ENCODE measurements around the gene FAM171A2. TPM values are rescaled to one million over a fixed set of nuclear protein-coding genes. Genes with fewer than 3 reads are reported as not detected.

The FAM171A2 gene
- polyA plus RNA-seq, 1 donor (not counting 4 experiments of a cell fraction or from before 2014, with no cell fraction given) = 0.35 TPM

DNA sequence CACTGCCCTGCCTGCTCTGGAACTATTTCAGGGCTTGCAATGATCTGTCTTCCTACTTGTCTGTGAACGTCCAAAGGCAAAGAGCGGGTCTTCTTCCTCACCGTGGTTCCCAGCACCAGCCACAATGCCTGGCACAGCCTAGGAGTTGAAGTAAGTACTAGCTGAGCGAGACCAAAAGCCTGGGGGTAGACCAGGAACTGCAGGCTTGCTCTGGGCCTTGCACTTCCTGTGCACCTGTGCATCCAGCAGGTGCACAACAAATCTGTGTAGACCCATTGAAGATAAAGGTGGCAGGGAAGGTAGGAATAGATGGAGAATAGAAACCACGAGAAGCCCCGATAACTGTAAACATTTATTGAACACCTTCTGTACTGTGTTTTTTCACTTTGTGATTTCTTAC, 4.6 kb downstream of the FAM171A2 start:
- no peaks in the 10 kb centered on the region for H3K4me1 ChIP-seq (ENCODE audit: control insufficient read depth, extremely low read depth, insufficient read depth, low read length)
- no peak overlapping the region for H3K4me2 ChIP-seq (ENCODE audit: control insufficient read depth, extremely low read depth, insufficient read depth, low read depth, low read length)
- no peaks in the 10 kb centered on the region for H3K9me3 ChIP-seq (ENCODE audit: control insufficient read depth, low read depth, low read length)
- no peak overlapping the region for H3K27ac ChIP-seq (ENCODE audit: control insufficient read depth, insufficient read depth, low read length)
- no peaks in the 10 kb centered on the region for H4K20me1 ChIP-seq (ENCODE audit: control insufficient read depth, extremely low read depth, insufficient read depth, low read length)
- peaks cover 12% of the 10 kb centered on the region for H3K27me3 ChIP-seq (ENCODE audit: control insufficient read depth, extremely low read depth, insufficient read depth, low read length)
- dilution Hi-C loops (cut with MboI; ENCODE audit: extremely low pct_ligation_motif_present, low sequenced_read_pairs) = no loop called here
- no peaks in the 10 kb centered on the region for H3K79me2 ChIP-seq (ENCODE audit: control insufficient read depth, insufficient read depth, low read length)
- no peak for TF ChIP-seq CTCF (optimal IDR thresholded peaks at IDR 0.05 in 1 of 3, IDR thresholded peaks at IDR 0.05 in 1 of 3, conservative IDR thresholded peaks at IDR 0.05 in 1 of 3; ENCODE audit: extremely low read depth in 1 of 3, insufficient read depth in 2 of 3, low read length in 3 of 3)
- no peak for TF ChIP-seq EZH2 (IDR thresholded peaks at IDR 0.05; ENCODE audit: low read length)
- FAIRE-seq (no peak), DNase-seq (ENCODE audit: low read depth, low spot score) (no peak)
- H3K4me3 ChIP-seq (ENCODE audit: control insufficient read depth in 2 of 3, extremely low read depth in 1 of 3, insufficient read depth in 2 of 3, low read depth in 1 of 3, low read length in 3 of 3) = no peak overlapping the region
- no peak overlapping the region for H3K9ac ChIP-seq (ENCODE audit: control insufficient read depth, extremely low read depth, insufficient read depth, low read length)
- H3K9me1 ChIP-seq (ENCODE audit: control insufficient read depth, extremely low read depth, insufficient read depth, low read length) = no peaks in the 10 kb centered on the region
- no peaks in the 10 kb centered on the region for H3K36me3 ChIP-seq (ENCODE audit: control insufficient read depth in 2 of 2, extremely low read depth in 1 of 2, insufficient read depth in 2 of 2, low read length in 2 of 2)
- H2AFZ ChIP-seq (ENCODE audit: control insufficient read depth, low read length) = no peak overlapping the region

DNA sequence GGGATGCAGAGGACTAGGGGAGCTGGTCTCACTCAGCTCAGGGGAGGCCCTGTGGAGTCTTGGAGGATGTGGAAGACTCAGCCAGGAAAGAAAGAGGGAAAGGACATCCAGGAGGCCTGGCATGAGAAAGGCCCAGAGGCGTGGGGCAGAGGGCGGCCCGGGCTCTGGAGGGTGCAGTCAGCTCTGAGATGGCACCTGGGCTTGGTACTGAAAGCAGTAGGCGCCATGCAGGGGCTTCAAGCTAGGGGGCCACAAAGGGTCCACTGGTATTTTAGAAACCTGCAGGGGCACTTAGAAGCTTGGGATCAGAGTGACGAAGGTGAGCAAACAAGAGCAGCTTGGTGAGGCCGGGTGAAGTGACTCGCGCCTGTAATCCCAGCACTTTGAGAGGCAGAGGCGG, 5.6 kb downstream of the FAM171A2 start:
- DNase-seq (ENCODE audit: low read depth, low spot score) = no peak
- H2AFZ ChIP-seq (ENCODE audit: control insufficient read depth, low read length) = no peak overlapping the region
- peaks cover 12% of the 10 kb centered on the region for H3K27me3 ChIP-seq (ENCODE audit: control insufficient read depth, extremely low read depth, insufficient read depth, low read length)
- H4K20me1 ChIP-seq (ENCODE audit: control insufficient read depth, extremely low read depth, insufficient read depth, low read length) = no peaks in the 10 kb centered on the region
- H3K27ac ChIP-seq (ENCODE audit: control insufficient read depth, insufficient read depth, low read length) = no peak overlapping the region
- H3K79me2 ChIP-seq (ENCODE audit: control insufficient read depth, insufficient read depth, low read length) = no peaks in the 10 kb centered on the region
- H3K4me2 ChIP-seq (ENCODE audit: control insufficient read depth, extremely low read depth, insufficient read depth, low read depth, low read length) = no peak overlapping the region
- TF ChIP-seq EZH2 (IDR thresholded peaks at IDR 0.05; ENCODE audit: low read length) (no peak), CTCF (optimal IDR thresholded peaks at IDR 0.05 in 1 of 3, IDR thresholded peaks at IDR 0.05 in 1 of 3, conservative IDR thresholded peaks at IDR 0.05 in 1 of 3; ENCODE audit: extremely low read depth in 1 of 3, insufficient read depth in 2 of 3, low read length in 3 of 3) (no peak)
- FAIRE-seq = no peak
- no peaks in the 10 kb centered on the region for H3K4me1 ChIP-seq (ENCODE audit: control insufficient read depth, extremely low read depth, insufficient read depth, low read length)
- dilution Hi-C loops (cut with MboI; ENCODE audit: extremely low pct_ligation_motif_present, low sequenced_read_pairs) = no loop called here
- H3K4me3 ChIP-seq (ENCODE audit: control insufficient read depth in 2 of 3, extremely low read depth in 1 of 3, insufficient read depth in 2 of 3, low read depth in 1 of 3, low read length in 3 of 3) = no peak overlapping the region
- H3K9me1 ChIP-seq (ENCODE audit: control insufficient read depth, extremely low read depth, insufficient read depth, low read length) = no peaks in the 10 kb centered on the region
- no peaks in the 10 kb centered on the region for H3K9me3 ChIP-seq (ENCODE audit: control insufficient read depth, low read depth, low read length)
- no peak overlapping the region for H3K9ac ChIP-seq (ENCODE audit: control insufficient read depth, extremely low read depth, insufficient read depth, low read length)
- H3K36me3 ChIP-seq (ENCODE audit: control insufficient read depth in 2 of 2, extremely low read depth in 1 of 2, insufficient read depth in 2 of 2, low read length in 2 of 2) = no peaks in the 10 kb centered on the region

All from keratinocyte (primary cell).